Ureter (tissue), 1 donor: Measurements from ENCODE around the gene TENT4A. TPM values are rescaled to one million over a fixed set of nuclear protein-coding genes. Genes with fewer than 3 reads are reported as not detected.
"Not testable (repeated sequence)": the region's sequence is repeated elsewhere in the genome, so short reads cannot be mapped to it uniquely, and the experiment has no call there.

Source experiments
- DNase-seq: peaks from one replicate; pipeline ENCODE4 v3.0.0-alpha.2; 2020; ENCODE audit warnings: low spot score
- total RNA-seq: library from RNA; stranded (reverse); gene quantifications from one replicate; pipeline ENCODE4 v1.2.4, GENCODE V29; 2023
- donor health status: DM: yes; HTN: yes; CAD: no.

TENT4A gene
- total RNA-seq, 1 donor from 2014 or later, result 28.9 TPM

DNA sequence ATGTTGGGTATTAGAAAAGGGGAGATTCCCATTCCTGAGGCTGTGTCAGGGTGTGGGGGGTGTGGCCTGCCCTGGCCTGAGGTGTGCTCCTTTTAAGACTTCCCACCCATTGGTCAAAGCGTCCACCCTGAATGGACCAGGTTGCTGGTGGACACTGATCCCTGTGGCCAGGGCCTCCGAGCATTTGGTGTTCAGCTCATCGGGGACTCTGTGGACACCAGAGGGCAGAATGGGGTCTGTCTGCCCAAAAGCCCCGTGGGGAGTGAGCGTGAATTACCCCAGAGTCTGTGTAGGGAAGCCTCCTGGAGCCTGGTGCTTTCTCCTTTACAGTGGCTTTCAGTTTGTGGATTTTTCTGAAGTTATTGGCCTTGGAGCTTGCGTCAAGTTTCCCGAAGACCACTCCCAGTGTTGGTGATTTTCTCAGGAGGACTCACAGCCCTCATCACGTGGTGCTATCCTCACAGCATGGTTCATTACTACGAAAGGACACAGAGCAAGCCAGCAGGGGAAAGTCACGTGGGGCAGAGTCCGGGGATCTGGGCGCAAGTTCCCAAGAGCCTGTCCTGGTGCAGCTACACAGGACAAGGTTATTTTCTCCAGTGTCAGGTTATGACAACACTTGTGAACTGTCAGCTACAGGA lies 55.5 kb downstream of the TENT4A start:
- DNase-seq, result no peak

DNA sequence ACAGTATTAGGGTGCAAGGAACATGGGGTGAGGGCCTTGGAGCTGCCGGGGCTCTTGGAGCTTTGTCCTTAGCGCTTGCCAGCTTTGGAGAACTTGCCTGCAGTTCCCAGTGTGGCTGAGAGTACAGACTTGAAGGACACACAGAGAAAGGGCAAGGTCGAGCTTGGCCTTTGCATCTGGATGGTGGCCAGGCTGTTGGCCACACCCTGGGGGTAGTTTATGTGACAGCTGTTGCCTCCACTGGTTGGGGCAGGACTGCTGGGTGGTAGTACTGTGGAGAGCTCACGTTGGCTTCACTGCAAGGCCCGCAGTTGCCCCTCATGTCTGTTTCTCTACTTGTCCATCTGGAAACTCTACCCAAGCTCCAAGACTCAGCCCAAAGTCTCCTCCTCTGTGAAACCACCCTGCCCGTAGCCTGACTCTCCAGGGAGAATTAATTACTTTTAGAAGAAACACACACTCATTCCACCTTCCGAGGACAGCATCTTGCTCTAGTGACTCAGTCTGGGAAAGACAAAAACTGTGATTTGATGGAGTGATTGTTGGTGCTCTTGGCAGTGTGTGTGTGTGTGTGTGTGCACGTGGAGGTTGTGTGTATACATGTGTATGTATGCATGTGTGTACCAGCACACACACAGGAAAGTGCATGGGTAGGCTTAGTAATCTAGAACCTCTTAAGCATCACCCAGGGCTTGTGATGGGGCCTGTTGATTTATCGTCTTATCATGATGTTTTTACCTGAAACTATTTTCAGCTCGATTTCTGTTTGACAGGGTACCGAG lies 57.8 kb downstream of the TENT4A start:
- DNase-seq, result no peak

DNA sequence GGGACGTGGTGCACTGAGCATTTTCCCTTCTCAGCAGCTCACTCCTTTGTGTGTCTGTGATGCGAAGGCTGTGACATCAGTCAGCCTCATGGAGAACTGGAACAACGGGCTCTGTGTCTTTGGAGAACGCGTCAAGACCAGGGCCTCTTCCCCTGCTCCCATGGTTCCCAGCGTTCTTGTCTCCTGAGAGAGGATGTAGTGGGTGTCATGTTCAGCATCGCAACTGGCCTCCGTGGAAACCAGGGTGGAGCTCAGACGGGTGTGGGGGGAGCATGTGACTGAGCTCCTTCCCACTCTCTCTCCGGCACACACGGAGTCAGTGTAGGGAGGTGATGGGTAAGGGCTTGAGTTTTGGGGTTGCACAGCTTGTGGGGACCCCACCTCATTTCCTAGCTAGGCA lies 59.7 kb downstream of the TENT4A start:
- no peak for DNase-seq

DNA sequence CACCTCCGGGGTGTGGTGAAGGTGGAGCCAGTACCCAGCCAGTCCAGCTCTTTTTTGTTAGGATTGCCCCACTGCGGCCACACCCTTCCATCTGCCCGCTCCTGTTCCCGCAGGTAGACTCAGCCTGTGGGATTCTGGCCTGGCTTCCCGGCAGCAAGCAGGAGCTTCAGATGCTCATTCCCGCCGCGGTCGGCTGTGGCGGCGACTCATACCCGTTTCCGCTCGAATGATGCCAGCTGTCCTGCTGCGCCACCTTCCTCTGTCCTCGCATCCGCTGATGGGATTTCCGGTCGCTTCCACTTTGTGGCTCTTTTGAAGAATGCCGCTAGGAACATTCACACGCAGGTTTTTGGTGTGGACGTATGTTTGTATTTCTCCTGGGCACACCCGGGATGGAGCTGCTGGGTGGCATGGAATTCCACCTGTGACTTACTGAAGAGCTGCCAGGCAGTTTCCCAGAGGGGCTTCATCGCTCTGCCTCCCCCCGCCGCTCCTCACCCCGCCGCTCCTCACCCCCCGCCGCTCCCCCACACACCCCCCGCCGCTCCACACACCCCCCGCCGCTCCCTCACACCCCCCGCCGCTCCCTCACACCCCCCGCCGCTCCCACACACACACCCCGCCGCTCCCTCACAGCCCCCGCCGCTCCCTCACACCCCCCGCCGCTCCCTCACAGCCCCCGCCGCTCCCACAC lies 60.3 kb downstream of the TENT4A start:
- DNase-seq, result no peak

DNA sequence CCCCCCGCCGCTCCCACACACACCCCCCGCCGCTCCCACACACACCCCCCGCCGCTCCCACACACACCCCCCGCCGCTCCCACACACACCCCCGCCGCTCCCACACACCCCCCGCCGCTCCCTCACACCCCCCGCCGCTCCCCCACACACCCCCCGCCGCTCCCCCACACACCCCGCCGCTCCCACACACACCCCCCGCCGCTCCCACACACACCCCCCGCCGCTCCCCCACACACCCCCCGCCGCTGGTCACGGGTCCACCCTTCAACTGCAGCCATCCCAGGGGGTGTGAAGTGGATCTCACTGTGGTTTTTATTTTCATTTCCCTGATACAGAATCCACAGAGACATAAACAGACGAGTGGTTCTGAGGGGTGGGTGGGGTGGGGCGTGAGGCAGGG lies 61.0 kb downstream of the TENT4A start:
- DNase-seq, result not testable (repeated sequence)

DNA sequence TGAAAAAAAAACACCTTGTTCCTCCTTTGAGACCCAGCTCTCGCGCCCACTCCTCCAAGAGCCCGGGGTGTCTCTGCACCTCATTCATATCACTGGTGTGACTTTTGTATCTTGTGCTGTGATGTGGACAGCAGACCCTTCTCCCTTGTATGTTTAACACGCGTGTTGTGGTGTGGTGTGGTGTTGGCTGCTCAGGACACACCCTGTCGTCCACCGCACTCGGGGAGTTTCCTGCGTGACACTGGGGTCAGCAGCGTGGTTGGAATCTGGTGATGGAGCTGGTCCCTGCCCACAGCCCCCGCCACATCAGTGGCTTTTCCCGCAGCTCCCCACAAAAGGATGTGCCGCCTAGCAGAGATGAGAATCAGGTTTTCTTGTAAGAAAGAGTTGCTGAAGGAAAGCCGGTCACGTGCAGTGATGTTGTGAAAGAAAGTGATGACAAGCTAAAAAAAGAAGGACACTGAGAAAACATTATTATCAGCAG lies 61.5 kb downstream of the TENT4A start:
- no peak for DNase-seq

DNA sequence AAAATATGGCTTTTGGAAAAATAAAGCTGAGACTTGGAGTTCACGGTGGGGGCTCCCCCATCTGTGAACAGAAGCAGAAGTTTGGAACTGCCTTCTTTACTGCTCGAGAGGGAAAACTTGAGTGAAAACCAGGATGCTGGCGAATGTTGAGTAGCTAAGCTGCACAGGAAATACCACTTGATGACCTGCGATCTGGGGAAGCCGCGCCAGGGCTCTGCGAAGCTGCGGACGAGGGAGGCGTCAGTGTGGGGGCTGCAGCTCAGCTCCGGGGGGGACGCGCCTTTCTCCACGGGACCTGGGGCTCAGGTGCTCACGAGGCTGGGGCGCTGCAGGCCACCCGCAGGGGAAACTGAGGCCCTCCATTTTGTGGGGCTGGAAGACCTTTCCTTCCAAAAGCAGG lies 62.3 kb downstream of the TENT4A start:
- DNase-seq, result no peak

DNA sequence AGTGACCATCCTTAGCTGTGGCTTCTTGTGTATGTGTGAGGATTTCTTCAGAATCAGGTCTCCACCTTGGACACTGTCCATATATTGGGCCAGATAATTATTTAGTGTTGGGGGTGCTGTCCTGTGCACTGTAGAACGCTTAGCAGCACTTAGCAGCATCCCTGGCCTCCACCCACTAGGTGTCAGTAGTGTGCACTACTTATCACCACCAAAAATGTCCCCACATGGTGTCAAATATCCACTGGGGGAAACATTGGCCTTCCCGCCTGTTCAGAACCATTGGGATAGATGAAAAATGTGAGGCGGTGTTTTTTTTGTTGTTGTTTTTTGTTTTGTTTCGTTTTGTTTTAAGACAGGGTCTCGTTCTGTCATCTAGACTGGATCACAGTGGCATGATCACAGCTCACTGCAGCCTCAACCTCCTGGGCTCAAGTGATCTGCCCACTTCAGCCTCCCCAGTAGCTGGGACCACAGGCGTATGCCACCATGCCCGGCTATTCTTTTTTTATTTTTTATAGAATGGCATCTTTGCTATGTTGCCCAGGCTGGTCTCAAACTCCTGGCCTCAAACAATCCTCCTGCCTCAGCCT lies 67.7 kb downstream of the TENT4A start:
- DNase-seq, result no peak

DNA sequence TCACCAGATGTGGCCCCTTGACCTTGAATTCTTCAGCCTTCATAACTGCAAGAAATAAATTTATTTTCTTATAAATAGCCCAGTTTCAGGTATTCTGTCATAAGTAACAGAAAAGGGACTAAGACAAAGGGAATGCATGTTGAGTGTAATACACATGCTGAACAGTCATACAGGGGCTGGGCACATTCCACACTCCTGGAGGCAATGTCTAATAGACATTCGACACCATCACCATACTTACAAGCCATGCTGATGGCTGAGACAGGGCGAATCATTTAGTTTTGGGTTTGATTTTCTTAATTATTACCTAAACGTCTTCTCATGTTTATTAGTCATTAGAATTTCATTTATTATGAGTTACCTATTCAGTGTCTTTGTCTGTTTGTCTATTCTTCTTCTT lies 68.5 kb downstream of the TENT4A start:
- DNase-seq, result no peak

DNA sequence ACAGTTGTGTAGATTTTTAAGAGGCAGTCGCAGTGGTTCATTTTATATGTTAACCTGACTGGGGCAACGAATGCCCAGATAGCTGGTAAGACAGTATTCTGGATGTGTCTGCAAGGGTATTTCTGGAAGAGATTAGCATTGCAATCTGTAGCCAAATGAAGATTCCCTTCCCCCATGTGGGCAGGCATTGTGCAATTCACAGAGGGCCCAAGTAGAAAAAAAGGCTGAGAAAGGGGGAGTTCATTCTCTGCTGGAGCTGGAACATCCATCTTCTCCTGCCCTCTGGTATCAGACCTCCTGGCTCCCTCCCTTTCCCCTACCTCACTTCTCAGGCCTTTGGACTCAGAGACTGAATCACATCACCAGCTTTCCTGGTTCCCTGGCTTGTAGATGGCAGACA lies 70.6 kb downstream of the TENT4A start:
- no peak for DNase-seq

DNA sequence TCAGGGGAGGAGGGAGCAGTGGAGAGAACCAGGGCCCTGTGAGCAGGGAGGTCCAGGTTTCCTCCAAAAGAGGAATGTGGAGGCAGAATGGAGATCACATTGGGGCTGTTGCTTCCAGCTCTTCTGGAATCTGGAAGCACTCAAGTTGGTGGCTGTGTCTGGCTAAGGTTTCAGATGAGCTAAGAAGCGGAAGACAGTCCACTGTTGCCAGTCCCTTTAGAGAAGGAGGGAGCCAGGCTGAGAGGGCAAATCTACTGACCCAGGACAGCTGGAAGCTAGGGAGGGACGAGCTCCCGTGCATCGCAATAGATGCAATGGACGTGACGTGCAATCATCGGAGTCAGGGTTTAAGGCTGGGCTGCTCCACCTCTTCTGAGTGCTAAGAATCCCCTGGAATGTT lies 71.2 kb downstream of the TENT4A start:
- no peak for DNase-seq

DNA sequence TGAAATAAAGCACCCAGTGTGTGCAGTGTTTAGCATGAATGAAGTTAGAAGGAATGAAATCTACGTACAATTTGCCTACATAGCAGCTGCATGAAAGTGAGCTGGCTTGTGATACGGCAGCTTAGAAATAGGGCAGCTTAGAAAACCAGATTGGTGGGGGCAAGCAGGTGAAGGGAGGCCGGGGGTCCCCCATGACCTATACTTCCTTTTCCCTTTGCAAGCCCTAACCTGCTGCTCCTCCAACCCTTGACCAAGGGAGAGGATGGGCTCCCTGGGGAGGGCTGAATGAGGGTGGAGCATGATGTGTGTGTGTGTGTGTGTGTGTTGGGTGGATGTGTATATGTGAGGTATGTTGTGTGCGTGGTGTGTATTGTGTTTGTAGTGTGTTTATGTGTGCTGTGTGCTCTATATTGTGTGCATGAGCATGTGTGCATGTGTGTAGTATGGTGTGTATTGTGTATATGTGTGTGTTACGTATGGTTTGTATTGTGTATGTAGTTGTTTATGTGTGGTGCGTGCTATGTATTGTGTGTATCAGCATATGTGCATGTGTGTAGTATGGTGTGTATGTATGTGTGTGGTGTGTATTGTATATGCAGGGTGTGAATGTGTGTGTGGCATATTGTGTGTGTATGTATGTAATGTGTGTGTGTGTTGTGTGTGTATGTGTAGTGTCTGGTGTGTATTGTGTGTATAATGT lies 72.1 kb downstream of the TENT4A start:
- no peak for DNase-seq

DNA sequence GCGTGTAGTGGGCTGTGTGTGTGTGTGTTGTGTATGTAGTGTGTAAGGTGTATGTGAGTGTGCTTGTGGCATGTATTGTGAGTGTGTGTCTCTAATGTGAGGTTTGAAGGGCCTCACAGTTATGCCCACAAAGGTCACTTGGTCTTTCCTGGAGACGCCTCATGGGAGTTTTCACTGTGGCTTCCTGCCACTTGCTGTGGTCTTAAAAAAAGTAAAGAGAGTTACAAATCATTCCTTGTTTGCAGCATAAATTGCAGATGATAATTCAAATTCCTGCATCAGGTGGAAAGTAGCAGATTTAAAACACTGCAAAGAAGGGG lies 72.6 kb downstream of the TENT4A start:
- no peak for DNase-seq

DNA sequence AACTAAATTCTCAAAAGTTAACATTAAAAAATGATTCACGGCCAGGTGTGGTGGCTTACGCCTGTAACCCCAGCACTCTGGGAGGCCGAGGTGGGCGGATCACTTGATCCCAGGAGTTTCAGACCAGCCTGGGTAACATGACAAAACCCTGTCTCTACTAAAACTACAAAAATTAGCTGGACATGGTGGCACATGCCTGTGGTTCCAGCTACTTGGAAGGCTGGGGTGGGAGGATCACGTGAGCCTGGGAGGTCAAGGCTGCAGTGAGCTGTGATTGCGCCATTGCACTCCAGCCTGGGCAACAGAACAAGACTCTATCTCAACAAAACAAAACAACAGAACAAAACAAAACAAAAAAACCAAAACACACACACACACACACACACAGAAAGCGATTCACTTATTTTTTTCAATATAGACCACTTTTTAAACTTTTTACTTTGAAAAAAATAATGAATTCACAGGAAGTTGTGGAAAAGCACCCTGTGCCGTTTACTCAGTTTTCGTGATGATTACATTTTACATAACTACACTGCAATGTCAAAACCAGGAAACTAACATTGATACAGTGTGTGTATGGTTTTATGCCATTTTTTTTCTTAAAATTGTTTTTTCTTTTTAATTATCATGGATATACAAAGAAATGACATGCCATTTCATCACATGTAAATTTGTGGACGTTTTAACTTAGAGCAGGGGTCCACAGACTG lies 73.7 kb downstream of the TENT4A start:
- no peak for DNase-seq

DNA sequence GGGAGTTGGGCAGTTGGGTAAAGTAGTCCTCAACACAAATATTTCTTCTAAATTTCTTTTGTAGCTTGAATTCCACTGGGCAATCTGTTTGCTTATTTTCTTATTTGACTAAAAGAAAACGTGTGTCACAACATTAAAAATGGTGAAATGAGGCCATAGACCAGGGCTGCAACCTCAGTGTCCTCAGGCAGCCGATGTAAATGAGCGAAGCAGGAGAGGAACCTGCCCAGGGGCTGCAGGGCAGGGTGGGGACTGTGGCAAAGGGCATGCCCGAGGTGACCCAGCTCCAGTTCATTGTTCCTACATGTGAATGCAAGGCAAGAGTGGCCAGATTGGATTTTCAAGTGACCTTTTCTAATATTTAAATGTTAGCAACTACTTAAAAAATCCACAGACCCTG lies 74.7 kb downstream of the TENT4A start:
- DNase-seq, result no peak

DNA sequence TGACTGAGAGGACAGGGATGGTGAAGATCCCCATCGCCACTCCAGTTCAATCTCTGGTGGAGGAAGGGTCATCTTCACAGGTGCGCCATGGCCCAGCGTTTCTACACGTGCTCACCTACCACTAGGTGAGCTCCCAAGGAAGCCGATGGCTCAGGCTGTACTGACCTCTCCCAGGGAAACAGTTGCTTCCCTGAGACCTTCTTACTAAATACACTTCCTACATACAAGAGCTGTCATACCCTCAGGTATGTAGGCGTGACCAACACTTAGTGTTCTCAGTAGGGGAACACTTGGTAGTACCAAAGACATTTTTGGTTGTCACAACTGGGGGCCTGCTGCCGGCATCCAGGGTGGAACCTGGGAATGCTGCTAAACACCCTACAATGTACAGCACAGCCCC lies 75.2 kb downstream of the TENT4A start:
- no peak for DNase-seq

DNA sequence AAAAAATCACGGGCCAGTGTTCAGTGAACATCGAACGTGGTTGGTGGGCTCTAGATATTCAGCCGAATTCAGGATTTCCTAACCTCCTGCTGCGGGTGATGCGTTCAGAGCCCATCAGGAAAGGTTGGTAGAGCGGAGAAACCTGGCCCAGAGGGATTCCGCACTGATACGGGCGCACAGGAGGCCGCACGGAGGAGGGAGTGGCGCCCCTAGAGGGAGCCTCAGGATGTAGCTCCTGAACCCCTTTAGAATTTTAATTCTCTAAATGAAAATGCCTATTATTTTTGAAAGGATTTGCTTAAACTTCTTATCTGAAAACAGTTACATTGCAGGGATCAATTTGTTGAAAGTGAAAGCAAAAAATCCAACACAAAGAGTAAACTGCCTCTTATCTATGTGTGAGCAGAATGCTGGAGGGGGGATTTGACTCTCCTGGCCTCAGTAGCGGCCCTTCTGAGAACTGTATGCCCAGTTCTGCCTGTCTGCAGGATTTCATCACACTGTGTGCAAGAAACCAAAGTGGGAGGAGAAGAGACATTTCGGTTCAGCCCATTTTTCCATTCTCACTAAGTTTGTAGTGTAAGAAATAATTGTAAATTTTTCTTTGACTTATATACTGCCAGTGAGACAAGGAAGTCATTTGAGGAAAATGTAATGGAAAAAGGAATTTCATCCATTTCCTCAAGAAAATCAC lies 75.9 kb downstream of the TENT4A start:
- DNase-seq, result no peak

DNA sequence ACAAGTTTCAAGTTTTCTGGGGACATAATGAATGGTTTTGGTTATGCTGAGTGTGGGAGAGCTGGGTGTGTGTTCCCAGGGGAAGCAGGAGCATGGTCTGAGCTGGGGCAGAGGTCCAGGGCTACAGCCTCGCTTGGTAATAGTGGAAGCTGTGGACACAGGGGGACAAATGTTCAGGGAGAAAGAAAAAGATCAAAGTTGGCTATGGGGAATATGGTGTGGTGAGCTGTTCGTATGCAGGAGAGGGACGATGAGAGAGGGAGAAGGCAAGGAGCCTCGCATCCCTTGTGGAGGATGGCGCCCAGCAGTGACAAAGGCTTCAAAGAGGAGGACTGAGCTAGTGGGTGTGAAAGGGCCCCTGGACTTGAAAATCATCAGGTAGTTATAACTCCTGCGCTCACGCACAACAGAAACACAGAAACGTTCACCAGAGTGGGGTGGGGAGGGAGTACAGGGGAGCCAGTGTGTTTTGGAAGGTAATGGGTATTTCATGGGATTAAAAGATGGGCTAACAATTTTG lies 77.2 kb downstream of the TENT4A start:
- DNase-seq, result no peak

DNA sequence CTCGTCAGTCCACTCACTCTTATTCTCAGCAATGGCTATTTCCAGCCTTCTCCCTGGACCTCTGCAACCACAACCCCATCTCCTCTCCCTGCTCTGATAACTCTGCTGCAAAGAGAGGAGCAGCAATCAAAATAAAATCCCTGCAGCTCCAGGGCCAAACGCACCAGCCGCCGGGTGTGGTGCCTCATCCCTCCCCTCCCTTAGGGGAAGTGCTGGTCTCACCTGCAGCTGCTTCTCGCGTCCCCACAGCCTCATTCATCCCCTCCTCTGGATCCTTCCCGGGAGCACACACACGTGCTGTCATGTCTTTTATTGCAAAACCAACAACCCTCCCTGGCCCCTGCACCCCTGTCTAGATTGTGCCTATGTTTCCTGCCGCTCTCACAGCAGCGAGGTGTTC lies 77.8 kb downstream of the TENT4A start:
- DNase-seq, result no peak

DNA sequence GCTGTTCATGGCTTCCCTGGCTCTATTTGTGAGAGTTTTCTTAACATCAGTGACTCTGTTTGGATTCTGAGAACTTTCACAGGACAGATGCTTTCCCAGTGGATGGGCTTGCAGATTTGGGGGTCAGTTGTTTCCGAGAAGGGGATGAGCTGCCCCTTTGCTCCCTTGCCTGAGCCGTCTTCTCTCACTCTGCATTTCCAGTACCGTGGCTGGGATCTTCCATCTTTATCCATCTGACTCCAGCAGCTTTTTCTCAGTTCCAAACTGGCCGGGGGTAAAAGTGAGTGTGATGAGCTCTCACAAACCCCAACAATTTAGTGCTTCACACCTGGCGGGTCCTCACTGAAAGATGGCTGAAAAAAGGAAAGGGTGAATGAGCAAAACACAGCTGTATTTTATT lies 79.1 kb downstream of the TENT4A start:
- no peak for DNase-seq
